HFFc6 (cell line): ENCODE measurements around the gene PCYT1B. TPM values are rescaled to one million over a fixed set of nuclear protein-coding genes. Genes with fewer than 3 reads are reported as not detected.

Experiments used
- DNase-seq: peaks from one replicate; pipeline ENCODE4 v3.0.0-alpha.2; 2018
- H3K27ac Mint-ChIP-seq: 2 replicates; pipeline ENCODE4 v1.8.0; 2020; ENCODE audit warnings: mild to moderate bottlenecking, mixed read lengths
- H3K27me3 Mint-ChIP-seq: 2 replicates; pipeline ENCODE4 v1.8.0; 2021; ENCODE audit warnings: mild to moderate bottlenecking, moderate library complexity, mixed read lengths; ENCODE audit not compliant: insufficient read depth
- H3K36me3 Mint-ChIP-seq: 2 replicates; pipeline ENCODE4 v1.8.0; 2021; ENCODE audit warnings: low read depth, mixed read lengths
- H3K4me1 Mint-ChIP-seq: 2 replicates; pipeline ENCODE4 v1.8.0; 2020; ENCODE audit warnings: low read depth, mixed read lengths
- H3K4me3 Mint-ChIP-seq: 2 replicates; pipeline ENCODE4 v1.8.0; 2020; ENCODE audit warnings: mild to moderate bottlenecking, moderate library complexity, mixed read lengths
- H3K9me3 Mint-ChIP-seq: 2 replicates; pipeline ENCODE4 v1.8.0; 2020; ENCODE audit warnings: mild to moderate bottlenecking, mixed read lengths
- CTCF ChIP-seq: fragments of 200-600 bp; sonication (generic); IDR thresholded peaks from 2 replicates; pipeline ENCODE4 v1.5.0; 2021; ENCODE audit warnings: antibody characterized with exemption, mild to moderate bottlenecking
- total RNA-seq, 6 experiments: library from RNA; stranded (reverse); fragmentation: NEBNext Ultra II Directional; extraction: Animal tissue kit (Norgen Biotek cat#: 25700); gene quantifications; 2 replicates in 1 of 6; 3 replicates in 5 of 6; pipeline ENCODE4 v1.2.3, GENCODE V29; 2021

The PCYT1B gene
- total RNA-seq, 6 experiments from 2014 or later = not detected

- no peak for TF ChIP-seq CTCF
- Mint-ChIP-seq H3K9me3 (no peaks in the 10 kb centered on the region), H3K36me3 (no peaks in the 10 kb centered on the region), H3K4me1 (peaks cover 6% of the 10 kb centered on the region), H3K27ac (no peak overlapping the region), H3K27me3 (no peaks in the 10 kb centered on the region; the same call in 1 of the 2 replicates), H3K4me3 (no peak overlapping the region)
- DNase-seq = no peak
Observed at GRCh38 chrX:24553011-24553410, 94.1 kb downstream of the PCYT1B start.

- no peaks in the 10 kb centered on the region for H3K9me3 Mint-ChIP-seq
- H3K36me3 Mint-ChIP-seq = no peaks in the 10 kb centered on the region
- TF ChIP-seq CTCF = no peak
- H3K27me3 Mint-ChIP-seq = peaks cover 3% of the 10 kb centered on the region; the same call in 1 of the 2 replicates
- no peak for DNase-seq
- peaks cover 6% of the 10 kb centered on the region for H3K4me1 Mint-ChIP-seq
- no peak overlapping the region for H3K4me3 Mint-ChIP-seq
- no peak overlapping the region for H3K27ac Mint-ChIP-seq
Observed at GRCh38 chrX:24550166-24550565, 97.0 kb downstream of the PCYT1B start.

- Mint-ChIP-seq H3K27me3 (peaks cover 9% of the 10 kb centered on the region), H3K4me1 (peaks cover 6% of the 10 kb centered on the region)
- TF ChIP-seq CTCF = no peak
Observed at GRCh38 chrX:24547961-24548360, 99.2 kb downstream of the PCYT1B start.

GRCh38 chrX:24542756-24543155 is 104.4 kb downstream of the PCYT1B start:
- no peak overlapping the region for H3K27ac Mint-ChIP-seq
- no peak for DNase-seq
- H3K4me1 Mint-ChIP-seq = no peaks in the 10 kb centered on the region
- no peak overlapping the region for H3K4me3 Mint-ChIP-seq
- no peak for TF ChIP-seq CTCF
- no peaks in the 10 kb centered on the region for H3K36me3 Mint-ChIP-seq
- no peaks in the 10 kb centered on the region for H3K9me3 Mint-ChIP-seq
- H3K27me3 Mint-ChIP-seq = peaks cover 9% of the 10 kb centered on the region; the same call in 1 of the 2 replicates

More at GRCh38 chrX:24547961-24548360, 99.2 kb downstream of the PCYT1B start:
- Mint-ChIP-seq H3K36me3 (no peaks in the 10 kb centered on the region), H3K4me3 (no peak overlapping the region), H3K27ac (no peak overlapping the region), H3K9me3 (no peaks in the 10 kb centered on the region)
- DNase-seq = no peak

- no peak for DNase-seq
- Mint-ChIP-seq H3K9me3 (no peaks in the 10 kb centered on the region), H3K27ac (no peak overlapping the region), H3K27me3 (no peaks in the 10 kb centered on the region; the same call in 1 of the 2 replicates), H3K36me3 (no peaks in the 10 kb centered on the region), H3K4me1 (no peaks in the 10 kb centered on the region), H3K4me3 (no peak overlapping the region)
- TF ChIP-seq CTCF = no peak
Observed at GRCh38 chrX:24536551-24536950, 110.6 kb downstream of the PCYT1B start.

- Mint-ChIP-seq H3K9me3 (no peaks in the 10 kb centered on the region), H3K4me1 (no peaks in the 10 kb centered on the region), H3K27me3 (no peaks in the 10 kb centered on the region; the same call in none of the 2 replicates), H3K36me3 (no peaks in the 10 kb centered on the region), H3K27ac (no peak overlapping the region), H3K4me3 (no peak overlapping the region)
- DNase-seq = no peak
- no peak for TF ChIP-seq CTCF
Observed at GRCh38 chrX:24528605-24529004, 118.5 kb downstream of the PCYT1B start.
